Measurements from ENCODE around the gene CYTH1. TPM values are rescaled to one million over a fixed set of nuclear protein-coding genes. Genes with fewer than 3 reads are reported as not detected.
A peak's percentile ranks its signal among the peaks of the same experiment; 100 is the strongest.
"Not testable (repeated sequence)": the region's sequence is repeated elsewhere in the genome, so short reads cannot be mapped to it uniquely, and the experiment has no call there.

Gene CYTH1
- total RNA-seq, 2 experiments from 2014 or later = 288 to 309 TPM

GRCh38 chr17:78675316-78675616 is 106.8 kb downstream of the CYTH1 start:
- CTCF ChIA-PET = interaction anchor here (1.0 to 1.6 kb wide), 2 partner anchors 10 to 14 kb away, joined by 3 to 5 read pairs; no protein-coding TSS in a partner anchor

GRCh38 chr17:78674595-78675315 is 107.3 kb downstream of the CYTH1 start:
- no peak for DNase-seq
- POLR2A ChIA-PET = interaction anchor here (0.6 to 3.9 kb wide), 3 partner anchors 8 to 200 kb away, joined by 3 to 19 read pairs (median 3); no protein-coding TSS in a partner anchor
- H3K27ac Mint-ChIP-seq = no peak overlapping the region
- CTCF ChIA-PET = interaction anchor here (1.0 to 1.6 kb wide), 2 partner anchors 11 to 14 kb away, joined by 3 to 5 read pairs; no protein-coding TSS in a partner anchor
- peaks cover 11% of the 10 kb centered on the region for H3K4me1 Mint-ChIP-seq
- H3K27me3 Mint-ChIP-seq = no peaks in the 10 kb centered on the region
- H3K4me3 Mint-ChIP-seq = no peak overlapping the region
- no peaks in the 10 kb centered on the region for H3K9me3 Mint-ChIP-seq
- H3K36me3 Mint-ChIP-seq (ENCODE audit: low read depth) = peaks cover 86% of the 10 kb centered on the region

More at GRCh38 chr17:78675316-78675616, 106.8 kb downstream of the CYTH1 start:
- no peak for DNase-seq
- no peaks in the 10 kb centered on the region for H3K9me3 Mint-ChIP-seq
- no peak overlapping the region for H3K27ac Mint-ChIP-seq
- peaks cover 9% of the 10 kb centered on the region for H3K4me1 Mint-ChIP-seq
- POLR2A ChIA-PET = interaction anchor here (0.6 to 3.9 kb wide), 2 partner anchors 9 to 12 kb away, joined by 3 to 19 read pairs; no protein-coding TSS in a partner anchor
- no peaks in the 10 kb centered on the region for H3K27me3 Mint-ChIP-seq
- H3K36me3 Mint-ChIP-seq (ENCODE audit: low read depth) = peaks cover 87% of the 10 kb centered on the region
- H3K4me3 Mint-ChIP-seq = no peak overlapping the region

GRCh38 chr17:78674156-78674555 is 107.9 kb downstream of the CYTH1 start:
- peaks cover 88% of the 10 kb centered on the region for H3K36me3 Mint-ChIP-seq (ENCODE audit: low read depth)
- POLR2A ChIA-PET = interaction anchor here (3.9 kb wide), 1 partner anchor 8 kb away, joined by 19 read pairs; no protein-coding TSS in a partner anchor
- H3K9me3 Mint-ChIP-seq = no peaks in the 10 kb centered on the region
- CTCF ChIA-PET = interaction anchor here (1.6 kb wide), 1 partner anchor 15 kb away, joined by 5 read pairs; no protein-coding TSS in a partner anchor
- H3K4me3 Mint-ChIP-seq = no peak overlapping the region
- no peak for DNase-seq
- H3K27ac Mint-ChIP-seq = no peak overlapping the region
- no peaks in the 10 kb centered on the region for H3K27me3 Mint-ChIP-seq
- H3K4me1 Mint-ChIP-seq = peaks cover 17% of the 10 kb centered on the region

- no peaks in the 10 kb centered on the region for H3K27me3 Mint-ChIP-seq
- ChIA-PET CTCF (no interaction called here), POLR2A (interaction anchor here (1.3 kb wide), 1 partner anchor 9 kb away, joined by 5 read pairs; no protein-coding TSS in a partner anchor)
- peaks cover 88% of the 10 kb centered on the region for H3K36me3 Mint-ChIP-seq (ENCODE audit: low read depth)
- no peak overlapping the region for H3K4me3 Mint-ChIP-seq
- no peak for DNase-seq
- peaks cover 23% of the 10 kb centered on the region for H3K4me1 Mint-ChIP-seq
- no peaks in the 10 kb centered on the region for H3K9me3 Mint-ChIP-seq
- no peak overlapping the region for H3K27ac Mint-ChIP-seq
Observed at GRCh38 chr17:78673395-78673794, 108.7 kb downstream of the CYTH1 start.

GRCh38 chr17:78672871-78673371 is 109.2 kb downstream of the CYTH1 start:
- Mint-ChIP-seq H3K36me3 (ENCODE audit: low read depth) (peaks cover 89% of the 10 kb centered on the region), H3K9me3 (no peaks in the 10 kb centered on the region), H3K27me3 (no peaks in the 10 kb centered on the region), H3K27ac (no peak overlapping the region), H3K4me3 (no peak overlapping the region), H3K4me1 (peaks cover 23% of the 10 kb centered on the region)
- no peak for DNase-seq
- POLR2A ChIA-PET = interaction anchor here (1.3 kb wide), 1 partner anchor 10 kb away, joined by 5 read pairs; no protein-coding TSS in a partner anchor
- CTCF ChIA-PET = no interaction called here

GRCh38 chr17:78672005-78672404 is 110.1 kb downstream of the CYTH1 start:
- H3K36me3 Mint-ChIP-seq (ENCODE audit: low read depth) = peaks cover 88% of the 10 kb centered on the region
- peaks cover 29% of the 10 kb centered on the region for H3K4me1 Mint-ChIP-seq
- H3K27ac Mint-ChIP-seq = peak overlapping the region; percentile 12
- H3K9me3 Mint-ChIP-seq = no peaks in the 10 kb centered on the region
- ChIA-PET CTCF (no interaction called here), POLR2A (interaction anchor here (1.3 kb wide), 1 partner anchor 11 kb away, joined by 5 read pairs; no protein-coding TSS in a partner anchor)
- no peak overlapping the region for H3K4me3 Mint-ChIP-seq
- no peak for DNase-seq
- H3K27me3 Mint-ChIP-seq = no peaks in the 10 kb centered on the region

GRCh38 chr17:78671726-78672001 is 110.4 kb downstream of the CYTH1 start:
- CTCF ChIA-PET, H3K27ac Mint-ChIP-seq, H3K27me3 Mint-ChIP-seq, DNase-seq, H3K4me3 Mint-ChIP-seq, H3K9me3 Mint-ChIP-seq: not testable (repeated sequence)
- POLR2A ChIA-PET = interaction anchor here (1.4 kb wide), 1 partner anchor 11 kb away, joined by 4 read pairs; no protein-coding TSS in a partner anchor
- Mint-ChIP-seq H3K36me3 (ENCODE audit: low read depth) (peaks cover 88% of the 10 kb centered on the region), H3K4me1 (peaks cover 32% of the 10 kb centered on the region)

GRCh38 chr17:78670850-78671725 is 111.0 kb downstream of the CYTH1 start:
- H3K9me3 Mint-ChIP-seq = no peaks in the 10 kb centered on the region
- ChIA-PET POLR2A (interaction anchor here (1.0 to 1.4 kb wide), 2 partner anchors 12 to 15 kb away, joined by 3 to 4 read pairs; no protein-coding TSS in a partner anchor), CTCF (no interaction called here)
- DNase-seq = no peak
- H3K4me3 Mint-ChIP-seq = no peak overlapping the region
- peaks cover 38% of the 10 kb centered on the region for H3K4me1 Mint-ChIP-seq
- H3K36me3 Mint-ChIP-seq (ENCODE audit: low read depth) = peaks cover 88% of the 10 kb centered on the region
- H3K27me3 Mint-ChIP-seq = no peaks in the 10 kb centered on the region
- no peak overlapping the region for H3K27ac Mint-ChIP-seq

GRCh38 chr17:78669975-78670518 is 112.0 kb downstream of the CYTH1 start:
- ChIA-PET POLR2A (interaction anchor here (1.0 kb wide), 1 partner anchor 16 kb away, joined by 3 read pairs; no protein-coding TSS in a partner anchor), CTCF (no interaction called here)
- no peaks in the 10 kb centered on the region for H3K9me3 Mint-ChIP-seq
- no peak overlapping the region for H3K4me3 Mint-ChIP-seq
- H3K27ac Mint-ChIP-seq = no peak overlapping the region
- H3K4me1 Mint-ChIP-seq = peaks cover 47% of the 10 kb centered on the region
- DNase-seq = no peak
- no peaks in the 10 kb centered on the region for H3K27me3 Mint-ChIP-seq
- H3K36me3 Mint-ChIP-seq (ENCODE audit: low read depth) = peaks cover 79% of the 10 kb centered on the region

GRCh38 chr17:78669256-78669974 is 112.7 kb downstream of the CYTH1 start:
- DNase-seq = no peak
- Mint-ChIP-seq H3K27ac (peak overlapping the region; percentile 53), H3K36me3 (ENCODE audit: low read depth) (peaks cover 73% of the 10 kb centered on the region), H3K4me3 (no peak overlapping the region), H3K4me1 (peaks cover 49% of the 10 kb centered on the region), H3K9me3 (no peaks in the 10 kb centered on the region), H3K27me3 (no peaks in the 10 kb centered on the region)
- POLR2A ChIA-PET = no interaction called here
- CTCF ChIA-PET = no interaction called here

- H3K36me3 Mint-ChIP-seq (ENCODE audit: low read depth) = peaks cover 69% of the 10 kb centered on the region
- peaks cover 49% of the 10 kb centered on the region for H3K4me1 Mint-ChIP-seq
- no peaks in the 10 kb centered on the region for H3K27me3 Mint-ChIP-seq
- ChIA-PET POLR2A (no interaction called here), CTCF (no interaction called here)
- H3K9me3 Mint-ChIP-seq = no peaks in the 10 kb centered on the region
- H3K4me3 Mint-ChIP-seq = no peak overlapping the region
- DNase-seq = no peak
- peak overlapping the region; percentile 14 for H3K27ac Mint-ChIP-seq
Observed at GRCh38 chr17:78668847-78669246, 113.2 kb downstream of the CYTH1 start.
